Activated CD8-positive, alpha-beta memory T cell treated with anti-CD3 and anti-CD28 coated beads for 1 hour (primary cell): ENCODE measurements around the gene SLC1A4.
"Not testable (repeated sequence)": the region's sequence is repeated elsewhere in the genome, so short reads cannot be mapped to it uniquely, and the experiment has no call there.

ENCODE experiments used
- DNase-seq, 2 donors: peaks; one replicate each; pipeline ENCODE4 v3.0.0-alpha.2; 2020; ENCODE audit warnings: low read depth in 1 of 2; ENCODE audit errors: extremely low read depth in 1 of 2

Gene SLC1A4

GRCh38 chr2:64990876-64991275 is 1.7 kb downstream of the SLC1A4 start:
- DNase-seq = no peak

GRCh38 chr2:64992218-64992617 is 3.0 kb downstream of the SLC1A4 start:
- no peak for DNase-seq

- DNase-seq = no peak
Measured at GRCh38 chr2:64992990-64993389, 3.8 kb downstream of the SLC1A4 start.

GRCh38 chr2:64995041-64995440 is 5.8 kb downstream of the SLC1A4 start:
- no peak for DNase-seq

GRCh38 chr2:64996871-64997307 is 7.7 kb downstream of the SLC1A4 start:
- DNase-seq = no peak

GRCh38 chr2:64998658-64999061 is 9.5 kb downstream of the SLC1A4 start:
- DNase-seq = no peak

- no peak for DNase-seq
Measured at GRCh38 chr2:64999754-65000153, 10.6 kb downstream of the SLC1A4 start.

GRCh38 chr2:65000644-65001043 is 11.4 kb downstream of the SLC1A4 start:
- DNase-seq = no peak

- DNase-seq = no peak
Measured at GRCh38 chr2:65003037-65003436, 13.8 kb downstream of the SLC1A4 start.

- not testable (repeated sequence) for DNase-seq
Measured at GRCh38 chr2:65004232-65004631, 15.0 kb downstream of the SLC1A4 start.

- DNase-seq = no peak
Measured at GRCh38 chr2:65013776-65014175, 24.6 kb downstream of the SLC1A4 start.

- no peak for DNase-seq
Measured at GRCh38 chr2:65015731-65016130, 26.5 kb downstream of the SLC1A4 start.

GRCh38 chr2:65016789-65017188 is 27.6 kb downstream of the SLC1A4 start:
- no peak for DNase-seq

- DNase-seq = no peak
Measured at GRCh38 chr2:65017335-65017734, 28.1 kb downstream of the SLC1A4 start.

- DNase-seq = no peak
Measured at GRCh38 chr2:65018141-65018582, 29.0 kb downstream of the SLC1A4 start.

GRCh38 chr2:65019010-65019409 is 29.8 kb downstream of the SLC1A4 start:
- DNase-seq = no peak

- no peak for DNase-seq
Measured at GRCh38 chr2:65019675-65020195, 30.5 kb downstream of the SLC1A4 start.

GRCh38 chr2:65020251-65020650 is 31.1 kb downstream of the SLC1A4 start:
- DNase-seq = not testable (repeated sequence)

- no peak for DNase-seq
Measured at GRCh38 chr2:65020943-65021528, 31.8 kb downstream of the SLC1A4 start.

- no peak for DNase-seq
Measured at GRCh38 chr2:65021709-65022108, 32.5 kb downstream of the SLC1A4 start.

- no peak for DNase-seq
Measured at GRCh38 chr2:65022189-65022588, 33.0 kb downstream of the SLC1A4 start.

GRCh38 chr2:65023742-65024141 is 34.5 kb downstream of the SLC1A4 start:
- DNase-seq = no peak
